GM21526 (cell line): ENCODE data around the gene SYPL1.
"Not testable (repeated sequence)": the region's sequence is repeated elsewhere in the genome, so short reads cannot be mapped to it uniquely, and the experiment has no call there.

Source experiments
- ATAC-seq: cut with Tn5 transposase; IDR thresholded peaks from one replicate; pipeline ENCODE4 v1.9.1; 2021; ENCODE audit warnings: moderate library complexity; ENCODE audit not compliant: unreplicated experiment, low FRiP score

The SYPL1 gene

DNA sequence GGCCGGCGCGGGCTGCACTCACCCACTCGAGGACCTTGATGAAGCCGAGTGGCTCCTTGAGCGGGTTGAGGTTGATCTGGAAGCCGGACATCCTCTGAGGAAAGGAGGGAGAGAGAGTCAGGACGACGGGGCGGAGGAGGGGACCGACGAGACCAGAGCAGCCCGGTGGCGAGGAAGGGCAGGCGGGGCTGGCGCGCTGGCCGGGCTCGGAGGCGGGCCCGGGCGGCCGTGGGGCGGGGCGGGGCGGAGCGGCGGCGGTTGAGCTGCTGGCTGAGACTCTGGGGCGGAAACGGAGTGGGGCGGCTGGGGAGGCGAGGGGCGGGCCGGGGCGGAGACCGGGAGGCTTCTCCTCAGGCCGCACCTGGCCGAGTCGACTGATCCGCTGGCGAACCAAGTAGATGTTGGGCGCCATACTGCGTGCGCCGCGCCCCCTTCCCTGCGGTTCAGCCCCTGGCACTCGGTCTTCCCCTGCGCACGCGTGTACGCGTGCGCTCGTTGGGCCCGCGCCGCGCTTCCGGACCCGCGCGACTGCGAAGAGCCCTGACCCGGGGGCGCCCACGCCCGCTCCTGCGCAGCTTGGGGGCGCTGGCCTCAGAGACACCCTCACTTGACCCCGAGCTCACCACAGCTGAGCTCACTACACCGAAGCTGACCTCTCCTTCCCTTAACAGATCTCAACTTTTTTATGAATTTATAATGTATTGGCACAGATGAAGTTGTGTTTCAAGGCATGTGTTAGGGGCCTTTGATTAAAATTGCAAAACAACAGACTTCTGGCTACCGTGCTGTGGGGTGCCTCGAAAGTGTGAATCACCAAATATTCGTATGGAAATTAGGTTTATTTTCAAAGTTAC lies at the start of gene SYPL1:
Gene SYPL1, minus strand, starts transcription at position 195 of the 854 bp plus-strand sequence. Its CDS starts 104 bp downstream, at position 91.
- ATAC-seq = peak; percentile 76

DNA sequence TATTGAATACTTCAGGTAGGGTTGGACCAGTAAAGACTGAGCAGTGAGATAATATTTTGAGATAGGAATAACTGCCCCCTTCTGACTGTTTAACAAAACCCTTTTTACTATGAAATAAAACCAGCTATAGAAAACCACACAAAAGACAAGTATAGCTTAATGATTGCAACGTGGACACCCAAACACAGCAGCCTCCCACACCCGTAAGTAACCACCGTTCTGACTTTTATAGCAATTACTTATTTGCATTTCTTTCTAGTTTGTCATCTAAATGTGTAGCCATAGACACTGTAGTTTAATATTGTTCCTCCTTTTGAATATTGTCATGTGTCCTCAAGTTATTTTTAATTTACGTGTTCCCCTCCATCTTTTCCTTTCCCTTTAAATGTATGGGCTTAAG lies 42.9 kb upstream of the SYPL1 start:
- no peak for ATAC-seq

DNA sequence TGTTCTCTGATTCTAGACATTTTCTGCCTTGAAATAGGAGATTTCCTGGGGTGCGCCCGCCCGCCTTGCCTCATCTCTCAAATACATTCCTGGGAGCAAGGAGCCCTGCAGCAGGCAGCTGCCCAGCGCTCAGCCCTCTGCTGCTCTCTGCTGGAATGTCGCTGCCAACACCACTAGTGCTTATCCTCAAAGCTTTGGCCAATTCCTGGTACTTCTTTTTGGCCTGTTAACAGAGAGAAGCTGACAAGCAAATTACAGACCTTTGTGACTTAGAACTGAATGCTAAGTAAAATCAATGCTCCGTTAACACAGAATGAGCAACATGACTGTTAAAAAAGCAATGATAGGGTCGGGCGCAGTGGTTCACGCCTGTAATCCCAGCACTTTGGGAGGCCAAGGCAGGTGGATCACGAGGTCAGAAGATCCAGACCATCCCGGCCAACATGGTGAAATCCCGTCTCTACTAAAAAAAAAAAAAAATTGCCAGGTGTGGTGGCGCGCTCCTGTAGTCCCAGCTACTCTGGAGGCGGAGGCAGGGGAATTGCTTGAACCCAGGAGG lies 41.9 kb upstream of the SYPL1 start:
- ATAC-seq = peak; percentile 75

DNA sequence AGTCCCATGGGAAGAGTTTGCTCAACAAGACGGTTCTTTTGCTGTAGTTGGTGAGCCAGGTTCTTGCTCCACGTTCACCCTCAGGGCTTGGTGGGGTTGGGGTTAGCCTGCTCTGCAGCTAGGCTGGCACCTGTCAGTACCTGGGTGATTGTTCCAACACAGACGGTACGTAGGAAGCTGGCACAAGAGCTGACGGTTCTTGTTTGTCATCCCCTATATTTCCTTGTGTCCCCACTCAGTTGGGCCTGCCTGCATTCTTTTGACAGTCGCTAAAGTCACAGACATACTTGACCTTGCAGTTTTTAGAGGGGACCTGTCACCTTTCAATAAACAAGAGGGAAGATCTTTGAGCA lies 40.2 kb upstream of the SYPL1 start:
- ATAC-seq = no peak

DNA sequence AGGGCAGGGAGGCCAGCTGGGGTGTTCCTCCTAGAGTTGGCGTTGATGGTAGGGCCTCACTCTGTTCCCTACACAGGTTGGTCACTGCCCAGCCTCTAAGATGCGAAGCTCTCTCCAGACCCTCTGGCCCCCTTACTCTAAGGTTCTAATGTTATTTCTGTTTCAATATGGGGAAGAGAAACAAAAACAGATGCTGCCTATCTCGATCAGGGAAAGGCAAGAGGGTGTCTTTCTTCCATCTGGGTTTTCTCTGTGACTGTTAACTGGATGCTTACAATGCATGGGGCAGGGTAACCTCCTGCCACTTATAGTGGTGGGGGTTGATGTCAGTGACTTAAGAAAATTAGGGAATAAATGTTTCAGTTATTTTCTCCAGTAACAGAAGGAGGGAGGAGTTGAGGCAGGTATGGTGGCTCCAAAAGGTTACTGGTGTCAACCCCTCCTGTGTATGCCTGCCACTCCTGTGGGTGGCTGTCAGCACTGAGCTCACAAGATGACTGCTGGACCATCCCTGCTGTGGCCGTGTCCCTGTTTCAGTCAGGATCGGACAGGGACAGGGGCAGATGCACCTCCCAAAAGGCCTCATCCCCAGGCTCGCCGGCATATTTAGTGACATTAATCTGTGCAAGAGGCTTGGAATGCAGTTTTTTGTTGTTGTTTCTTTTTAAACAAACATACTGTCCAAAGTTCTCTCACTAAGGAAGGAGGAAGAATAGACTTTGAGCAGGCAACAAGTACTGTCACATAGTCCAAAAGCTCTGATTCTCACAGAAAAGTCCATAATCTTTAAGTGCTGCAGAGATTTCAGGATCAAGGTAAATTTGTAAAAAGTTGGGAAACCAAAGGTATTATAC lies 39.6 kb upstream of the SYPL1 start:
- ATAC-seq = no peak

DNA sequence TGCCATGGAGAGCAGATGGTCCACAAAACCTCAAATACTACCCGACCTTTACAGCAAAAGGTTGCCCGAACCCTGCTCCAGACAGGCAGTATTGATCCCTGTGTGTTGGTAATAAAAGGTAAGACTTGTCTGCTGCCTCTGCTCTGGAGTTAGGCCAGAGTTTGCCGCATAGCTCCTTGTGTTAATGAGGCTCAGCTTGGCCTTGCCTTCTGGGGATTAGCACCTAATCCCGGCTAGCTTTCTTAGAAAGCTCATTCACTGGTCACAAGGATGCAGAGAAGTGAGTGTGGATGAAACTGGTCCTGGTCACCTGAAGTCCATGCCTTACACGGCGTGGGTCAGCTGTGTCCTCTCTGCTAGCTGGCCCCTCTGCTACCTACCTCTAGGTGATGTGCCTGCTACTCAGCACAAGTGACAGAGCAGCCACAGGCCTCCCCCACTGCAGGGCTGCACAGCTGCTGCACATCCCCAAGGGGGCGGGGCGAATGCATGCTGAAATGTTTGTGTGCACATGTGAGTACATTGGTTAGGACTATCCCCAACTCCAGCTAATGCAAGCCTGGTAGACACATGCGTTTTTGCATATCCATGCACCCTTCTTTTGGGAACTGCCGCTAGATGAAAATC lies 31.7 kb upstream of the SYPL1 start:
- ATAC-seq = no peak

DNA sequence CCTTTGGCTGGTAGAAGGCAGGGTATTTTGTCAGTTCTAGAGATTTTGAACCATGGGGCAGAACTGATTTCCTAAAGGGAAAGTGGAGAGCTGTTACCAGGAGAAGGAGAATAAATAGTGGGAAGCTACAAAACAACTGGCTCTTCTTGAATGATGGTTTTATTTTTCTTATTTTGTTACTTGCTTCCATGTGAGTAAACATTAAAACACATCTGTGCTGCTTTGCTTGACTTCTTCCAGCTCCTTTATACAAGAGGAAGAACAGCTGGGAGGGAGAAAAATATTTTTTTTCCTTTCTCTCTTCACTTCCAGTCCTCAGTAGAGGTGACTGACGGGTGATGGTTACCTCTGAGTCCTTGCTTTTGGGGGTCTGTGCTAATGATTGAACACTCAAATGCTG lies 30.0 kb upstream of the SYPL1 start:
- no peak for ATAC-seq

DNA sequence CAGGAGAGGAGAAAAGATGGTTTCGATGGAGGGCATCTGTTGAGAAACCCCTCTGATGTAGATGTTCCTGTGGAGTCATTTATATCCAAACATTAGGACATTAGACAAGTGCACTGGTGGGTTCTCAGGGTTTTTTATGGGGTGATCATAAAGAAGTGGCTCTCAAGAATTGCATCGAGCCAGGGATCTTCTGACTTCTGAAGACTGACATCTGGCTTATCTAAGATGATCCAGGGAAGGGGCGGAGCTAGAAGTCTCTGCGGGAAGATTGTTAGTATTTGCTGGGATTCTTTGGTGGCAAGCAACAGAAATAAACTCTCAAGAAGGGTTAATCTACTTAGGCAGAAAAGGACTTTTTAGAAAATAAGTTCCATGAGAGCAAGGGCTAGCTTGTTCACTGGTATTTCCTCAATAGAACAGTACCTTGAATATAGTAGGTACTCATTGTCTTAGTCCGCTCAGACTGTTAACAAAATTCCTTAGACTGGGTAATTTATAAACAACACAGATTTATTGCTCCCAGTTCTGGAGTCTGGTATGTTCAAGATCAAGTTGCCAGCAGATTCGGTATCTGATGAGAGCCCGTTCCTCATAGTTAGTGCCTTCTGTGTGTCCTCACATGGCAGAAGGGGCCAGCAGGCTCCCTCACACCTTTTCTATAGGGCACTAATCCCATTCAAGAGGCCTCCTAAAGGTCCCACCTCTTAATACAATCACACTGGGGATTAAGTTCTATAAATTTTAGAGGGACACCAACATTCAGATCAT lies 28.5 kb upstream of the SYPL1 start:
- ATAC-seq = no peak

DNA sequence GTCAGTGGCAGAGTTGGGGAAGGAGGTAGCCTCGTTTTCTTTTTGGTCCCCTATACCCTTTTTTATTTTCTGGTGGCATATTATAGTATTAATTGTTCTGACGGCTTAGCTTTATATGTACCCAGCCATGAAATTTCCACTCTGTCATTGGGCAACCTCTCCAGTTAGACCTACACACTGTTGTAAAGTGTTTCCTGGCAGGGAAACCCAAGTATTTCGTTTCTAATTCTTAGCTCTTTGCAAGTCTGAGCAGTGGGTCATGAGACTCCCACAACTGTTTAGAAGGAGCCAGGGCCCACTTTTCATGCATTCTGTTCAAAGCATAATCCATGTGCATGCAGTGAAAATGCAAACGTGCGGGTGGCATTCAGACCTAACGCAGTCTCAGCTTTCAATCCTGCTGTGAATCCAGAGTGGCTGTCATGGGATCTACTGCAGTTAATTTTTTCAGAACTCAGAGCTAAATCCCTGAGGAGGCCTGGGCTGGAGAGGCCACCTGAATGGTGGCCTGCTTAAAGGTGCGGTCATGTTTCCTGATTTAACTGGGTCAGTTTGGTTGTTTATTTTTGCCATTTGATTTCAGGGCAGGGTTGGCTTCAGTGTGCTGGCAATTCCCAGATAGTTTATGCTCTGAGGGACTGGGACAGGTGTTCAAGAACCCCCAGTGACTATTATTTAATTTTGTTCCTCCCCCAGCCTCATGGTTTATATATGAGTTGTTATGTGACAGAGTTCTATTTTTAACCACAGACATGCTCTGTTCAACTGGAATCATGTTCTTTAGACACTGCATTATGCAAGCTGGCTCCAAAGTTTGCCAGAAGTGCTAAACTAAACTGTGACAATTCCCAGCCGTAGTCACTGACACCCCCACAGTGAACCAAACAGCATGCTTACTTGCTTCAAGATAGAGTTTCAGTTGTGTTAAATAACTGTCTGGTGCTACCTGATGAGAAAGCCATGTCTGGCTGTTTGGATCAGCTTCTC lies 27.4 kb upstream of the SYPL1 start:
- ATAC-seq = no peak

DNA sequence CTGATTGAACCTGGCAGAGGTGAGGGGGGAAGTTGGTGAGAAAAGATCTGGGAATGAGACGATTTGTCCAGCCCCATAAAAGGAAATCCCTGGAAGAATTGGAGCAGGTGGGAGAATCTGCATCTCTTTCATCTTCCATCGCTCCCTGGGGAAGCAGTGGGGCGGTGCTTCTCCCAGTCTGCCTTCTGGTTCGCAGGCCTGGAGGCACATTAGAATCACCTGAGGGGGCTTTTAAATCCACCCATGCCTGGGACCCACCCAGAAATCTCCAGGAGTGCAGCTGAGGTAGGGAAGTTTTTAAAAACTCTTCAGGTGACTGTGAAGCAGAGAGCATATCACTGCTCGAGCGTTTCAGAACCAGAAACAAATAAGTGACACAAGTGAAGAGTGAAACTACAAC lies 26.7 kb upstream of the SYPL1 start:
- no peak for ATAC-seq

DNA sequence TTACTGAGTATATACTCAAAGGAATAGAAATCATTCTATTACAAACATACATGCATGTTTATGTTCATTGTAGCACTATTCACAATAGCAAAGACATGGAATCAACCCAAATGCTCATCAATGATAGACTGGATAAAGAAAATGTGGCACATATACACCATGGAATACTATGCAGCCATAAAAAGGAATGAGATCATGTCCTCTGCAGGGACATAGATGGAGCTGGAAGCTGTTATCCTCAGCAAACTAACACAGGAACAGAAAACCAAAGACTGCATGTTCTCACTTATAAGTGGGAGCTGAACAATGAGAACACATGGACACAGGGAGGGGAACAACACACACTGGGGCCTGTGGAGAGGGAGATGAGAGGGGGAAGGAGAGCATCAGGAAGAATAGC lies 26.1 kb upstream of the SYPL1 start:
- not testable (repeated sequence) for ATAC-seq

DNA sequence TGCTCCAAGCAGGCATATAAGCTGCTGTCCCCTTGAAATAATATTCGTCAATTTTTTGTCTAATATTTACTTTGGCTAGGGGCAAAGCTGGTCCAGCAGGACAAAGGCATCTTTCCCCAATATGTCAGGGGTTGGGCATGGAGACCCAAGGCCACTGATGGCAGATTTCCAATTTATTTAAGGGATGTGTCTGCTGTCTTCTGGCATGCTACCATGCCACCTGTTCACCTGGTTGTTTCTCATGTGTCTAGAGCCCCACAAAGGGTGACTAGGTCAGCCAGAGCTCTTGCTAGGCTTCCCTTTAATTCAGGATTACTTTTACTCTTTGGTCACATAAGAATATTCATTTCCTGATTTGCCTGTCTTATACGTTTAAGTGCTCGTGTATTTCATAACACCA lies 22.1 kb upstream of the SYPL1 start:
- ATAC-seq = no peak

DNA sequence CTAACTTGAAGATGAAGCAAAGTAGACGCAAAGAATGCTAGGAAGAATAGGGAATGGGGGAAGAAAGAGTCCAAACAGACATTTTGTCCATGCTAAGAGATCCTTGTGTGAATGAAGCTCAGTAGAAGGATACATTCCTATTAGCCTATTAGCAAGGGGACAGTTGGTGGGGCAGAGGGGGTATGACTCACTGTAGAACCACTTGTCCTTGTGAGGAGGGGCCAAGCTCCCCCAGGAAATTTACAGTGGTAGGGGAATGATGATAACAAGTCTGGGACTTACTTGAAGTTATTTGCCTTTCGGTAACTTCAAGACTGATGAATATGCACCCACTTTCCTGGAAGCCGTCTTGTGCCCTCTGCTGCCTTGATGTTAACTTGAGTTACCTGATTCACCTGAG lies 17.2 kb upstream of the SYPL1 start:
- no peak for ATAC-seq

DNA sequence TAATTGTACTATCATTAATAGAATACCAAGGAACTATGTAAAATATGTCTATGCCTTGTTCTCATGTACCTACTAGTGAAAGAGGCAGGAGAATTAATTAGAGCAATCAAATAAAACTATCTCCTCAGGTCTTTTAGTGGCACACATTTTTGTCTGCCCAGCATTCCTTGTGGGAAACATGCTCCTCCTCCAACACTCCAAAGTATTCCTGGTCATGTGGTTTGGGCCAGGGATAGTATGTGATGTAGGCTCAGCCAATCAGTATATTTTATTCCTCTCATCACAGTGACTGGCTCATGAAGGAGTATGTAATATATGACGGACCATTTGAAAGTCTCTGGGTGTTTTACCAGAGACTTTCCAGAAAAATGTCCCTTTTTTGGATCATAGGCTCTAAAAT lies 16.7 kb upstream of the SYPL1 start:
- ATAC-seq = no peak

DNA sequence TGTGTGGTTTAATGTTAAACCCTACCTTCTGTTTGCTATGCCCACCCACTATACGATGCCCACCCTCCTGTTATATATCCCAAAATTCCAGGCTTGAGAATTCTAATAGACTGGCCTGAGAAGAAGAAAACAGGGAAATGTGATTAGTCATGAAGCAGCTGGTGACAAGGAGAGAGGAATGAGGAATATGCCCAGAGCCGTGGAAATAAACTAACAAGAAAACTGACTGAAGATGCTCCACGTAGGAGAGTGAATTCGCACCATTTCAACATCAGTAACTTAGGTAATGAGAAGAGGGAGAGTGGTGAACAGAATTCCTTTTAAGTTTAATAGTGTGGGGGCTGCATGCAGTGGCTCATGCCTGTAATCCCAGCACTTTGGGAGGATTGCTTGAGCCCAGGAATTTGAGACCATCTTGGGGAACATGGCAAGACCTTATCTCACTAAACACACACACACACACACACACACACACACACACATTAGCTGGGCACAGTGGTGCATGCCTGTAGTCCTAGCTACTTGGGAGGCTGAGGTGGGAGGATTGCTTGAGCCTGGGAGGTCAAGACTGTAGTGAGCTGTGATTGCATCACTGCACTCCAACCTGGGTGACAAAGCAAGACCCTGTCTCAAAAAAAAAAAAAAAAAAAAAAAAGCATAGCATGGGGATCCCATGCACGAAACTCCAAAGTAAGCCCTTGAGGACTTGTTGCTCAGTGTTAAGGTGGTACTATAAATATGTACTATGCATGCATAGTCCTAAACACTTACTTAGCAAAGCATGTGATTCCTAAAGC lies 16.1 kb upstream of the SYPL1 start:
- ATAC-seq = no peak

DNA sequence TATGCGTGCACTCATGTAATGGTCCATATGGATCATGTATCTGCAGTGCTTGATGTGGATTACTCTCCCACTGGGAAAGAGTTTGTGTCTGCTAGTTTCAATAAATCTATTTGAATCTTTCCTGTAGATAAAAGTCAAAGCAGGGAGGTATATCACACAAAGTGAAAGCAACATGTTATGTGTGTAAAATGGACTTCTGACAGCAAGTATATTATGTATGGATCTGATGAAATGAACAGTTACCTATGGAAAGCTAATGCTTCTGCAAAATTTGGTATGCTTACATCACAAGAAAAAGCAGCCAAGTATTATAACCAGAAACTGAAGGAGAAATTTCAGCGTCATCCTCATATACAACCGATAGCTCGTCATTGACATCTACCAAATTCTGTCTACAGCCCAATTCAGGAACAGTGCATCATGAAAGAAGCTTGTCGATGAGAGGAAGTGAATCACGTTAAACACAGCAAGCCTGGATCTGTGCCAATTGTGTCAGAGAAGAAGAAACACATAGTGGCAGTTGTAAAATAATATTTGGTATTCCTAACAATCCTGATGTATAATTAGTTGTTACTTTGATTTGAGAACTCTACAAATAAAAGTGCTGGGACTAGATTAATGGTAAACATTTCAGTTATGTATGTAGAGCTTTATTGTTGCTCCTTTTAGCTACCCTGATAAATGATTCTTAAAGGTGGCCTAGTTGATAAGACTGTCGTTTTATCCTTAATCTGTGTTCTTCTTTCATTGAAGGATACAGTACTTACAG lies 14.2 kb upstream of the SYPL1 start:
- no peak for ATAC-seq

DNA sequence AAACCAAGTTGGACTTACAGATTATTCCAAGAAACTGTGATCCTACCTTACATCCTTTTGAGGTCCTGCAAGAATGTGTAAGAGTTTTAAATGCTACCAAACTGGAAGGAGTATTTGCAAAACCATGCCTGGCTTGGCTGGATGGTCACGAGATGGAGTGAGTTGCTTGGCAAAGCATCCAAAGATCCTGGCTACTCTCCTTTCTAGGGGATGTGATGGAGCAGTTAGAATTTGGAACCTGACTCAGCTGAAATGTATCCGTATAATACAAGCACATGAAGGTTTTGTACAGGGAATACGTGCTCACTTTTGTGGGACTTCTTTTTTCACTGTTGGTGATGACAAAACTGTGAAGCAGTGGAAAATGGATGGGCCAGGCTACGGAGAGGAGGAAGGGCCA lies 13.3 kb upstream of the SYPL1 start:
- ATAC-seq = no peak

DNA sequence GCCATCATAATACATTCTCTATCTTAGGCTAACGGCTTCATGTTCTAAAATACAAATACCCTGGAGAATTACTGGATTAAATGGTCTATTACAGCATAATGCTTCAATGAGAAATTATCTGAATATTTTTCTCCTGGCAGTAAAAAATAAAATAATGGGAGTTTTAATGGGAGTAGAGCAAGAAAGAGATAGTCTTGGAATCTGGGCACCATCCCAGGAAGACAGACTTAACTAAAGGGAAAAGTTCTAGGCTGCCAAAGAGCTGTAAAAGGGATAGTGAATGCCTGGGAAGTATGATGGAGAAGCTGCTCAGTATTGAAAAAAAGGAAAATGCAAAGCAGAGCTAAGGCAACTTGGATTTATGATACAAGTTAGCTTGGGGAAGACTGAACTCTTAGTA lies 12.1 kb upstream of the SYPL1 start:
- no peak for ATAC-seq
